NT2/D1 (cell line): ENCODE results near the gene RGS3.

ENCODE experiments used
- SUZ12 ChIP-seq: IDR thresholded peaks from 2 replicates; pipeline ENCODE4 v1.6.1; 2011; ENCODE audit not compliant: insufficient read length, insufficient read depth; ENCODE audit errors: extremely low read depth
- YY1 ChIP-seq: IDR thresholded peaks from 2 replicates; pipeline ENCODE4 v1.6.1; 2011; ENCODE audit not compliant: insufficient read length, insufficient read depth
- ZNF274 ChIP-seq: IDR thresholded peaks from 2 replicates; pipeline ENCODE4 v1.6.1; 2011; ENCODE audit warnings: mild to moderate bottlenecking, low read depth, low read length

DNA sequence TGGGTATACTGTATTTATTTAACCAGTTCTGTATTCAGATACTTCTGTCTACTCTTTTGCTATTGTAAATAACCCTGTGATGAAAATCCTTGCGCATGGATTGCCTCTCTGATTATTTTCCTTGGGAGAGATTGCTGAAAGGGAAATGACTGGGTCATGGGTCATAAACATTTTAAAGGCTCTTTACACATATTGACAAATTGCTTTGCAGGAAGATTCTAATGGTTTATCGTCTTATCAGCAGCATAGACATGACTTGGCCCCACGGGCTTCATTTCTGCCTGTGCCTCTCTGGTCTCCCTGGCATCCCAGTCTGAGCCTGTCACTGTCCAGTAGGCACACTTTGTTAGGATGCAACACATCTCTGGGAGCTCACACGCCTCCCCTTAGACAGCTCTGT is 52.3 kb downstream of the RGS3 start:
- TF ChIP-seq YY1 (no peak), SUZ12 (no peak), ZNF274 (no peak)
